VCaP (cell line): Measurements from ENCODE around the gene GMDS.

ENCODE experiments used
- H3K27ac ChIP-seq: fragments of 450-650 bp; 2 replicates; pipeline ENCODE4 v1.5.1; 2017
- TF ChIP-seq, protein P1 (sequence below): fragments of 450-650 bp; conservative IDR thresholded peaks from 2 replicates; pipeline ENCODE4 v1.5.1; 2017; ENCODE audit warnings: mild to moderate bottlenecking, moderate library complexity

The GMDS gene

DNA sequence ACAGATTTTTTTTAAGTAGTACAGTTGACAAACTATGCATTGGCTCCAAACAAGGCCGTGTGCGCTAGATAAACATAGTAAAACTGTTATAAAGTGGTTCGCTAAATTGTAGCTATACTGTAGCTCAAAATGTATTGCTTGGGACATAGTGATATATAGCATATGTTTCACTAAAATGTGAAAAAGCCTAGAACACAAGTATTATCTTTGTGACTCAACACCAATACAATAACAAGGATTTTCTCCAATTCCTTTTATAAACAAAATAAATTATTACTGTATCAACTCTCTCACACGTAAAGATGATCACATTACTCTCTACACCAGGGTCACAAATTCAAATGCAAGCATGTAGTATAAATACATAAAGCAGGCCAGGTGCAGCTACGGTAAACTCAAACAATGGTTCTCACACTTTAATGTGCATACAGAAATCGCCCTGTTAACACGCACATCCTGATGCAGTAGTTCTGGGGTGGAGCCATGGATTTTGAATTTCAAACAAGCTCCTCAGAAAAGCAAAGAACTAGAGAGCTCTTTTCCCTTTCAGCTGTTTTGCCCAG lies 214.6 kb downstream of the GMDS start:
- H3K27ac ChIP-seq = no peak overlapping the region
- TF ChIP-seq, protein P1, sequence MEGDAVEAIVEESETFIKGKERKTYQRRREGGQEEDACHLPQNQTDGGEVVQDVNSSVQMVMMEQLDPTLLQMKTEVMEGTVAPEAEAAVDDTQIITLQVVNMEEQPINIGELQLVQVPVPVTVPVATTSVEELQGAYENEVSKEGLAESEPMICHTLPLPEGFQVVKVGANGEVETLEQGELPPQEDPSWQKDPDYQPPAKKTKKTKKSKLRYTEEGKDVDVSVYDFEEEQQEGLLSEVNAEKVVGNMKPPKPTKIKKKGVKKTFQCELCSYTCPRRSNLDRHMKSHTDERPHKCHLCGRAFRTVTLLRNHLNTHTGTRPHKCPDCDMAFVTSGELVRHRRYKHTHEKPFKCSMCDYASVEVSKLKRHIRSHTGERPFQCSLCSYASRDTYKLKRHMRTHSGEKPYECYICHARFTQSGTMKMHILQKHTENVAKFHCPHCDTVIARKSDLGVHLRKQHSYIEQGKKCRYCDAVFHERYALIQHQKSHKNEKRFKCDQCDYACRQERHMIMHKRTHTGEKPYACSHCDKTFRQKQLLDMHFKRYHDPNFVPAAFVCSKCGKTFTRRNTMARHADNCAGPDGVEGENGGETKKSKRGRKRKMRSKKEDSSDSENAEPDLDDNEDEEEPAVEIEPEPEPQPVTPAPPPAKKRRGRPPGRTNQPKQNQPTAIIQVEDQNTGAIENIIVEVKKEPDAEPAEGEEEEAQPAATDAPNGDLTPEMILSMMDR = no peak

- TF ChIP-seq, protein P1 = no peak
- no peak overlapping the region for H3K27ac ChIP-seq
Measured at GRCh38 chr6:2029952-2030351, 215.5 kb downstream of the GMDS start.

DNA sequence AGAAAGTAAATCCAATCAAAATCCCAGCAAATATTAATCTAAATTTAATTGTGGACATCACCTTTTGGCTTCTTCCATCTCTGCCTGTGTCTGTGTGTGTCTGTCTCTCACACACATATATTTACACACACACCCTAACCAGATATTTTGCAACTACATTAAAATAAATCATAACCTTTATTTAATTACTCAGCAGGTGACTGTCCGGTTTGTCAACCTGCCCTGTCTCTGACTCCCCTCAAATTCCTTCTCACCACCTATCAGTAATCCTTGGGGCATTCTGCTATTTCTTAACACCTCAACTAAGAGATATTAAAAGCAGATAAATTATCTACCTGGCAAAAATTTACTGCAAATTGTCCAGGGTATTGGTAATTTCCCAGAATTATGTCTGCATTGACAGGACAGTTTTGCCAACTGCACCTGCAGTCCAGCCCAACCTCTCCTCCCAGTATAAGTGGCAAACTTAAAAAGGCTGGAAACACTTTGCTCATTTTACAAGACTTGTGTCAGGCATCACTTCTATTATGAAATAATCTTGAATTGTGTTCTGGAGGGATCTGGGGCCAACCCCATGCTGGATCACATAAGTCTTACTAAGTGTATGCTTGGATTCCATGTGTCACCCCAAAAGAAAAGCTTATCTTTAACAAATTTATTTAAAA lies 216.1 kb downstream of the GMDS start:
- no peak overlapping the region for H3K27ac ChIP-seq
- TF ChIP-seq, protein P1 = no peak

DNA sequence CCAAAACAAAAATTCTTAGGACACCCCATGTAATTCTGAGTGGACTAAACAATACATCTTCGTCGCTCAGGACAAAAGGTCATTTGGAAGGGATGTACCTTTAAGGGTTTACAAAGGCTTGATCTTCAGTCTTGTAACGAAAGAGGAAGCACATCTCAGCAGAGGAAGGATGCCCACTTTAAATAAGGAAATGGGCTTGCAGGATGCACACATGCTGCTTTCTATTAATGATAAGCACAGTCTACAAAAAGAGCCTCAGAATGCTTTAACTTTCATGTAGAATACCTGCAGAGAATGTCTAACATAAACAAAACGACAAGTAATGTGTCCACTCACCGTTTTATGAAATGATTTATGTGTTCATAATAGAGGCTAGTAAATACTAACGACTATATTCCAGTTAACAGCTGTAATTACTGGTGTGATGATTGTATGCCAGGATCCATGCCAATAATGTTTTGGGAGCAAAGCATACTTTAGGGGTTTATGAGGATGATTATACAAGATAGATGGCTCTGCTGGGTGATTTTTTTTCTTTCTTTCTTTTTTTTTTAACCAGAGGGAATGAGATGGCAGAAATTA lies 216.9 kb downstream of the GMDS start:
- TF ChIP-seq, protein P1 = no peak
- no peak overlapping the region for H3K27ac ChIP-seq

DNA sequence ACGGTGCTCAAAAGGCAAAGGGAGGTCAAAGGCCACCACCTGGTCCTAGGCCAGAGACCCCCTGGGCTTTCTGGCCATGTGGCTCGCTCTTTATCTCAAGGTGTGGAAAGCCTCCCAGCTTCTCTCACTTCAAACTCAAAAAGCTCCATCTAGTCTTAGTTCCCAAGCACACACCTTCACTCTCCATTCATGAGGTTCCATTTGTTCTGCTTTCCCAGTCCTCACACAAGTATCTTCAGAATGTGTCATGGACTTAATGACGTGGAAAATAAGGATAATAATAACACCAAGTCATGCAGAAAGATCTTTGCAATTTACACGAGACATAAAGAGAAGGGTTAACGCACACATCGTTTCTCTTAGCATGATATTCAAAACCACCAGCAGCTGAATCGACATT lies 219.3 kb downstream of the GMDS start:
- H3K27ac ChIP-seq = no peak overlapping the region
- TF ChIP-seq, protein P1 = no peak

DNA sequence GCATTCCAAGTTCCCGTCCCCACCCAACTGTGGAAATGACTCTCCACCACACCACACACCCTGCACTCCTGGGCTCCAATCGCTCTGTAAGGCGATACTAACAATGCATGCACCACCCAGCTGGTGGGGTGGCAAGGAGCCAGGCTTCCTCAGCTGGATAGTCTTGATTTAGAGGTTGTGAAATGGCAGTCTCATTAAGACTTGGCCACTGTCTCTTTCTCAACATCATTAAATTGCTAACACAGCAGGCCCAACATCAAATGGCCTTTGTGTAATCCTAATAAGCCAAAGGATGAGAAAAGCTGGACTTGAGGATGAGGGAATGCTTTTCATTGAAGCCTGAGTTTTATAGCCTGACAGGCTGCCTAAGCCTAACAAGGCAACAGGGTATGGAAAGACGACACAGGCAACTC lies 223.7 kb downstream of the GMDS start:
- TF ChIP-seq, protein P1 = no peak
- no peak overlapping the region for H3K27ac ChIP-seq

DNA sequence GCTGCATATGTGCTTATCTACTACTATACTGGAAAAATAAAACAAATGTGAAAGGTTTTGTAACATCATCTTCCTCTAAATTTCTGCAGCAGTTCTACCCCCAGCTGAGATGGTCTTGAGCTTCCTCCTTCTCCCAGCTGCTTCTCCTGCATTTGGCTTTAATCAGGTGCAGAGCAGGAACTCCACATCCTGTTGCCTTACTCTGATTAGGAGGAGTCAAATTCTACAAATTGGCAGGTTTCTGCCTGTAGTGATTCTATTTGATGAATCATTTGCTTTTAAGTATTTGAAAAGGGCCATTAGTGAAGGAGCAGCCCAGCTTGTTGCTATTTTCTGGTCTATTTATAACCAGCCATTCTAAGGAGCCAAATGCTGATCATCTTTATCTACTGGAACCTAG lies 224.5 kb downstream of the GMDS start:
- H3K27ac ChIP-seq = no peak overlapping the region
- TF ChIP-seq, protein P1 = no peak
